GM19023 (cell line): ENCODE measurements around the gene CBX8.
"Not testable (repeated sequence)": the region's sequence is repeated elsewhere in the genome, so short reads cannot be mapped to it uniquely, and the experiment has no call there.

Source experiments
- ATAC-seq: cut with Tn5 transposase; IDR thresholded peaks from one replicate; pipeline ENCODE4 v1.9.1; 2021; ENCODE audit warnings: mild to moderate bottlenecking, moderate library complexity; ENCODE audit not compliant: unreplicated experiment

The CBX8 gene

GRCh38 chr17:79781736-79782575 is 14.9 kb downstream of the CBX8 start:
- ATAC-seq: no peak

- no peak for ATAC-seq
Observed at GRCh38 chr17:79781012-79781650, 15.7 kb downstream of the CBX8 start.

- ATAC-seq: no peak
Observed at GRCh38 chr17:79779661-79780365, 17.1 kb downstream of the CBX8 start.

GRCh38 chr17:79779084-79779529 is 17.8 kb downstream of the CBX8 start:
- ATAC-seq: no peak

GRCh38 chr17:79778504-79779083 is 18.3 kb downstream of the CBX8 start:
- ATAC-seq: no peak

GRCh38 chr17:79777894-79778503 is 18.9 kb downstream of the CBX8 start, which contains the start of gene CBX2:
CBX2 (plus strand) TSS chr17:79778148; CDS start chr17:79778236, 88 bp downstream.
- ATAC-seq: no peak

- no peak for ATAC-seq
Observed at GRCh38 chr17:79777120-79777893, 19.6 kb downstream of the CBX8 start.

GRCh38 chr17:79776376-79777119 is 20.3 kb downstream of the CBX8 start:
- ATAC-seq: no peak

- ATAC-seq: no peak
Observed at GRCh38 chr17:79775632-79776031, 21.2 kb downstream of the CBX8 start.

- no peak for ATAC-seq
Observed at GRCh38 chr17:79774561-79774975, 22.3 kb downstream of the CBX8 start.

GRCh38 chr17:79772726-79773125 is 24.2 kb downstream of the CBX8 start:
- not testable (repeated sequence) for ATAC-seq

GRCh38 chr17:79771276-79771675 is 25.6 kb downstream of the CBX8 start:
- ATAC-seq: no peak

- no peak for ATAC-seq
Observed at GRCh38 chr17:79769570-79770506, 27.0 kb downstream of the CBX8 start.

- no peak for ATAC-seq
Observed at GRCh38 chr17:79765708-79766107, 31.2 kb downstream of the CBX8 start.

GRCh38 chr17:79761894-79762589 is 34.8 kb downstream of the CBX8 start:
- no peak for ATAC-seq

GRCh38 chr17:79760197-79760906 is 36.5 kb downstream of the CBX8 start:
- no peak for ATAC-seq

GRCh38 chr17:79758271-79758670 is 38.6 kb downstream of the CBX8 start:
- no peak for ATAC-seq
